HepG2 (cell line): ENCODE measurements around the gene NDE1. TPM values are rescaled to one million over a fixed set of nuclear protein-coding genes. Genes with fewer than 3 reads are reported as not detected.
"Not testable (repeated sequence)": the region's sequence is repeated elsewhere in the genome, so short reads cannot be mapped to it uniquely, and the experiment has no call there.

Experiments
- ATAC-seq: fragments of 200-7000 bp; cut with Tn5 transposase; 3 replicates; pipeline ENCODE4 v1.9.1; 2020; ENCODE audit warnings: mild to moderate bottlenecking, moderate library complexity
- BruUV-seq: library from RNA; stranded (reverse); fragments of 400-500 nt; replicated peaks from 2 replicates; lab custom pipeline; 2021; lab: Mats Ljungman, UMichigan
- CTCF ChIA-PET: fragments of 300-600 bp; formaldehyde crosslinking; extraction: SDS; loops from one replicate; lab custom pipeline; 2021; ENCODE audit warnings: low total read pairs, inconsistent platforms, low intra/inter-chr PET ratio; lab: Yijun Ruan, JAX
- POLR2A ChIA-PET: fragments of 350-600 bp; sonication (Branson Sonifier 250); formaldehyde crosslinking; loops from one replicate; lab custom pipeline; 2020; ENCODE audit warnings: antibody characterized with exemption, inconsistent platforms; lab: Yijun Ruan, JAX
- DNase-seq: peaks from one replicate; pipeline ENCODE4 v3.0.0-alpha.2; 2015; ENCODE audit warnings: low spot score
- FAIRE-seq: peaks from 3 replicates; lab custom pipeline; 2011; peaks lifted over from hg19 to GRCh38; lab: Jason Lieb, UNC
- H2AFZ ChIP-seq: one replicate; pipeline ENCODE4 v1.6.1; 2011; ENCODE audit warnings: low read length, inconsistent platforms
- H3K27ac ChIP-seq: fragments of 300-600 bp; 3 replicates; pipeline ENCODE4 v1.8.0; 2011; ENCODE audit warnings: mixed run types, mild to moderate bottlenecking, mixed read lengths, low read length, inconsistent platforms; ENCODE audit not compliant: insufficient read depth; ENCODE audit errors: extremely low read length
- H3K27me3 ChIP-seq, 2 experiments: fragments of 200-600 bp in 1 of 2; 2 replicates in 1 of 2; 3 replicates in 1 of 2; pipeline versions ENCODE4 v1.6.0 to v1.8.0; 2011; ENCODE audit warnings: low read length in 2 of 2, mild to moderate bottlenecking in 2 of 2, moderate library complexity in 2 of 2, inconsistent platforms in 1 of 2; ENCODE audit not compliant: insufficient read depth in 2 of 2, control insufficient read depth in 1 of 2
- H3K36me3 ChIP-seq, 2 experiments: fragments of 200-600 bp in 1 of 2; replicated peaks in 1 of 2; 2 replicates in 1 of 2; 3 replicates in 1 of 2; pipeline versions ENCODE4 v1.5.1 to v1.8.0; 2011; ENCODE audit warnings: low read length in 2 of 2, inconsistent platforms in 1 of 2; ENCODE audit not compliant: insufficient read depth in 2 of 2, control insufficient read depth in 1 of 2
- H3K4me1 ChIP-seq: 2 replicates; pipeline ENCODE4 v1.5.1; 2012; ENCODE audit warnings: low read length, inconsistent platforms; ENCODE audit not compliant: insufficient read depth
- H3K4me2 ChIP-seq: 2 replicates; pipeline ENCODE4 v1.6.0; 2011; ENCODE audit warnings: low read depth, low read length, inconsistent platforms
- H3K4me3 ChIP-seq, 3 experiments: fragments of 200-600 bp in 1 of 3; sonication (generic), shearing (Covaris generic) in 1 of 3; replicated peaks in 1 of 3; 2 replicates each; pipeline ENCODE4 v1.5.1; 2011 to 2016; ENCODE audit warnings: low read length in 3 of 3, inconsistent platforms in 2 of 3, low read depth in 2 of 3, mild to moderate bottlenecking in 2 of 3, control low read depth in 1 of 3, mixed read lengths in 1 of 3; ENCODE audit not compliant: insufficient read depth in 1 of 3
- H3K79me2 ChIP-seq: one replicate; pipeline ENCODE4 v1.6.1; 2011; ENCODE audit warnings: low read length, inconsistent platforms; ENCODE audit not compliant: insufficient read depth
- H3K9ac ChIP-seq: 2 replicates; pipeline ENCODE4 v1.6.0; 2011; ENCODE audit warnings: mild to moderate bottlenecking, low read depth, low read length, inconsistent platforms; ENCODE audit not compliant: insufficient read depth
- H3K9me3 ChIP-seq: 2 replicates; pipeline ENCODE4 v1.5.1; 2012; ENCODE audit warnings: mild to moderate bottlenecking, low read length
- H4K20me1 ChIP-seq: 2 replicates; pipeline ENCODE4 v1.6.0; 2011; ENCODE audit warnings: inconsistent platforms, mild to moderate bottlenecking, low read length, moderate library complexity; ENCODE audit not compliant: insufficient read depth
- EP300 ChIP-seq, 3 experiments: sonication (generic) in 1 of 3; formaldehyde crosslinking in 1 of 3; IDR thresholded peaks; 2 replicates each; pipeline versions ENCODE4 v1.5.1 to v1.6.1; 2011 to 2020; ENCODE audit warnings: low read depth in 2 of 3, low read length in 2 of 3, borderline replicate concordance in 1 of 3, improper control_type of control experiment in 1 of 3, mild to moderate bottlenecking in 1 of 3, missing genetic modification reagents in 1 of 3, moderate library complexity in 1 of 3
- GABPB1 ChIP-seq: IDR thresholded peaks from 2 replicates; pipeline ENCODE4 v1.6.1; 2016; ENCODE audit warnings: mild to moderate bottlenecking, missing genetic modification reagents, moderate library complexity, missing compliant biosample characterization
- GLI4 ChIP-seq: sonication (generic); formaldehyde crosslinking; IDR thresholded peaks from 2 replicates; pipeline ENCODE4 v1.5.1; 2020; ENCODE audit warnings: missing genetic modification reagents, mild to moderate bottlenecking, moderate library complexity, borderline replicate concordance
- IRF9 ChIP-seq: sonication (generic); formaldehyde crosslinking; IDR thresholded peaks from 2 replicates; pipeline ENCODE4 v1.8.0; 2022; ENCODE audit warnings: missing genetic modification reagents, mild to moderate bottlenecking, borderline replicate concordance
- KMT2B ChIP-seq: IDR thresholded peaks from 2 replicates; pipeline ENCODE4 v1.6.1; 2016; ENCODE audit warnings: missing genetic modification reagents, missing compliant biosample characterization
- MZF1 ChIP-seq: sonication (generic); formaldehyde crosslinking; IDR thresholded peaks from 2 replicates; pipeline ENCODE4 v1.8.1; 2023; ENCODE audit warnings: mild to moderate bottlenecking, missing genetic modification reagents, borderline replicate concordance
- SMAD1 ChIP-seq: sonication (generic); formaldehyde crosslinking; IDR thresholded peaks from 2 replicates; pipeline ENCODE4 v1.4.0; 2020; ENCODE audit warnings: missing genetic modification reagents, low read depth, mild to moderate bottlenecking, borderline replicate concordance
- SRY ChIP-seq: sonication (generic); formaldehyde crosslinking; IDR thresholded peaks from 2 replicates; pipeline ENCODE4 v1.8.0; 2022; ENCODE audit warnings: mild to moderate bottlenecking, missing genetic modification reagents
- TAF1 ChIP-seq: sonication (generic); formaldehyde crosslinking; IDR thresholded peaks from 2 replicates; pipeline ENCODE4 v1.4.0; 2020; ENCODE audit warnings: missing genetic modification reagents
- TGIF2 ChIP-seq: IDR thresholded peaks from 2 replicates; pipeline ENCODE4 v1.6.1; 2016; ENCODE audit warnings: control low read depth, missing compliant biosample characterization
- WIZ ChIP-seq: sonication (generic); formaldehyde crosslinking; IDR thresholded peaks from 2 replicates; pipeline ENCODE4 v1.5.1; 2020; ENCODE audit warnings: mild to moderate bottlenecking, missing genetic modification reagents
- ZBTB20 ChIP-seq: sonication (generic); formaldehyde crosslinking; IDR thresholded peaks from 2 replicates; pipeline ENCODE4 v1.8.1; 2023; ENCODE audit warnings: missing genetic modification reagents, low read depth, mild to moderate bottlenecking, borderline replicate concordance
- ZKSCAN5 ChIP-seq: sonication (generic); formaldehyde crosslinking; IDR thresholded peaks from 2 replicates; pipeline ENCODE4 v1.5.1; 2020; ENCODE audit warnings: mild to moderate bottlenecking, missing genetic modification reagents
- ZNF121 ChIP-seq: sonication (generic); formaldehyde crosslinking; IDR thresholded peaks from 2 replicates; pipeline ENCODE4 v1.5.0; 2020; ENCODE audit warnings: mild to moderate bottlenecking, missing genetic modification reagents
- ZNF136 ChIP-seq: sonication (generic); formaldehyde crosslinking; IDR thresholded peaks from 2 replicates; pipeline ENCODE4 v1.8.1; 2022; ENCODE audit warnings: low read depth, mild to moderate bottlenecking, moderate library complexity, missing genetic modification reagents
- ZNF350 ChIP-seq: sonication (generic); formaldehyde crosslinking; IDR thresholded peaks from 2 replicates; pipeline ENCODE4 v1.4.0; 2020; ENCODE audit warnings: mild to moderate bottlenecking, low read depth, missing genetic modification reagents, borderline replicate concordance
- ZNF441 ChIP-seq: sonication (generic); formaldehyde crosslinking; IDR thresholded peaks from 2 replicates; pipeline ENCODE4 v1.7.0; 2021; ENCODE audit warnings: missing genetic modification reagents, borderline replicate concordance
- ZNF501 ChIP-seq: sonication (generic); formaldehyde crosslinking; IDR thresholded peaks from 2 replicates; pipeline ENCODE4 v1.5.1; 2020; ENCODE audit warnings: mild to moderate bottlenecking, moderate library complexity, missing genetic modification reagents
- ZNF749 ChIP-seq: sonication (generic); formaldehyde crosslinking; IDR thresholded peaks from 2 replicates; pipeline ENCODE4 v1.8.0; 2022; ENCODE audit warnings: mild to moderate bottlenecking, missing genetic modification reagents, moderate library complexity, borderline replicate concordance
- WGBS: methylation state at CpG from one replicate; pipeline ENCODE4 v1.1.6; 2017; ENCODE audit warnings: low lambda C conversion rate; 5-methylcytosine and 5-hydroxymethylcytosine counted together
- in situ Hi-C: cut with HindIII; loops from 2 replicates; pipeline ENCODE4 v1.10.0; 2017; ENCODE audit warnings: low pct_unique_long_range_greater_than_20kb; ENCODE audit not compliant: extremely low pct_ligation_motif_present
- intact Hi-C: fragments of 100-400 bp; cut with micrococcal nuclease; formaldehyde crosslinking; loops from one replicate; pipeline ENCODE4 v1.10.0; 2022; ENCODE audit not compliant: unreplicated experiment
- polyA plus RNA-seq, 8 experiments: library from polyadenylated mRNA; depleted of rRNA in 3 of 8; stranded (reverse) in 7 of 8; unstranded in 1 of 8; fragments of >200 nt; fragmentation: Illumina TruSeq in 4 of 8; extraction: Trizol in 4 of 8; gene quantifications; 2 replicates each; pipeline versions ENCODE4 v1.2.1 to v1.2.3, GENCODE V29; 2011 to 2016; ENCODE audit warnings: low read depth in 4 of 8, missing spikeins in 1 of 8, mixed read lengths in 1 of 8; ENCODE audit not compliant: insufficient read depth in 1 of 8
- total RNA-seq, 5 experiments: library from RNA; depleted of rRNA; stranded (reverse); fragments of >200 nt; fragmentation: Illumina TruSeq; extraction: Trizol; gene quantifications; 2 replicates each; pipeline ENCODE4 v1.2.3, GENCODE V29; 2016; ENCODE audit warnings: low read depth in 1 of 5
- TF ChIP-seq, protein P1 (sequence below): sonication (generic); formaldehyde crosslinking; IDR thresholded peaks from 2 replicates; pipeline ENCODE4 v1.5.0; 2020; ENCODE audit warnings: missing genetic modification reagents, mild to moderate bottlenecking, borderline replicate concordance

Gene NDE1
- total and polyA plus RNA-seq, 2 of the 13 experiments (the other 11 are each of a cell fraction or from before 2014, with no cell fraction given) = 40.9 to 72.5 TPM

GRCh38 chr16:15607221-15607699 lies 42.8 kb upstream of the NDE1 start:
- FAIRE-seq; H3K9me3 ChIP-seq; H3K79me2 ChIP-seq; H3K27me3 ChIP-seq; DNase-seq; ATAC-seq; H4K20me1 ChIP-seq; BruUV-seq; intact Hi-C loops; H3K4me3 ChIP-seq; CTCF ChIA-PET; in situ Hi-C loops; H2AFZ ChIP-seq; TF ChIP-seq EP300 (IDR thresholded peaks at IDR 0.05; ENCODE audit: low read depth in 2 of 2, low read length in 2 of 2): not testable (repeated sequence)
- peak overlapping the region; percentile 58 for H3K27ac ChIP-seq
- peaks cover 60% of the 10 kb centered on the region for H3K4me1 ChIP-seq
- POLR2A ChIA-PET = interaction anchor here (0.7 to 6.0 kb wide), 12 partner anchors 8 to 389 kb away, joined by 3 to 89 read pairs (median 4); partner anchors contain the start of gene MARF1
- WGBS = 97% methylated on average over 12 of the region's 12 CpGs
- peak overlapping the region; percentile 13; the same call in 1 of the 2 replicates for H3K9ac ChIP-seq
- peak overlapping the region; percentile 48; the same call in 1 of the 2 replicates for H3K4me2 ChIP-seq
- H3K36me3 ChIP-seq = peaks cover 28 to 52% of the 10 kb centered on the region in 2 experiments
- 0 out of 2 replicates have a peak, but pooled peaks have one; percentile 34 for TF ChIP-seq ZNF136 (CRISPR knock-in tag)
- 0 out of 2 replicates have a peak, but pooled peaks have one; percentile 33 for TF ChIP-seq KMT2B
- 0 out of 2 replicates have a peak, but pooled peaks have one; percentile 38 for TF ChIP-seq GLI4 (CRISPR knock-in tag)
- 0 out of 2 replicates have a peak, but pooled peaks have one; percentile 59 for TF ChIP-seq MZF1 (CRISPR knock-in tag)
- TF ChIP-seq ZKSCAN5 (CRISPR knock-in tag) = 0 out of 2 replicates have a peak, but pooled peaks have one; percentile 54
- peak; percentile 65; the same call in 1 of the 2 replicates for TF ChIP-seq WIZ (CRISPR knock-in tag)
- 0 out of 2 replicates have a peak, but pooled peaks have one; percentile 2 for TF ChIP-seq GABPB1 (CRISPR knock-in tag)
- TF ChIP-seq ZNF441 (CRISPR knock-in tag) = peak; percentile 5; the same call in 1 of the 2 replicates
- TF ChIP-seq SRY (CRISPR knock-in tag) = 0 out of 2 replicates have a peak, but pooled peaks have one; percentile 81
- 0 out of 2 replicates have a peak, but pooled peaks have one; percentile 31 for TF ChIP-seq TGIF2 (CRISPR knock-in tag)
- TF ChIP-seq ZBTB20 (CRISPR knock-in tag) = peak; percentile 48; the same call in 1 of the 2 replicates
- TF ChIP-seq IRF9 = peak; percentile 59; the same call in 1 of the 2 replicates
- peak; percentile 67; the same call in 1 of the 2 replicates for TF ChIP-seq ZNF501 (CRISPR knock-in tag)
- peak; percentile 8; the same call in 1 of the 2 replicates for TF ChIP-seq EP300 (CRISPR knock-in tag; IDR thresholded peaks at IDR 0.05; ENCODE audit: borderline replicate concordance)
- TF ChIP-seq ZNF121 = peak; percentile 60
- TF ChIP-seq SMAD1 (CRISPR knock-in tag) = 0 out of 2 replicates have a peak, but pooled peaks have one; percentile 5
- 0 out of 2 replicates have a peak, but pooled peaks have one; percentile 54 for TF ChIP-seq ZNF749 (CRISPR knock-in tag)
- TF ChIP-seq TAF1 = 0 out of 2 replicates have a peak, but pooled peaks have one; percentile 17
- peak; percentile 33; the same call in 1 of the 2 replicates for TF ChIP-seq ZNF350 (CRISPR knock-in tag)
- TF ChIP-seq, protein P1, sequence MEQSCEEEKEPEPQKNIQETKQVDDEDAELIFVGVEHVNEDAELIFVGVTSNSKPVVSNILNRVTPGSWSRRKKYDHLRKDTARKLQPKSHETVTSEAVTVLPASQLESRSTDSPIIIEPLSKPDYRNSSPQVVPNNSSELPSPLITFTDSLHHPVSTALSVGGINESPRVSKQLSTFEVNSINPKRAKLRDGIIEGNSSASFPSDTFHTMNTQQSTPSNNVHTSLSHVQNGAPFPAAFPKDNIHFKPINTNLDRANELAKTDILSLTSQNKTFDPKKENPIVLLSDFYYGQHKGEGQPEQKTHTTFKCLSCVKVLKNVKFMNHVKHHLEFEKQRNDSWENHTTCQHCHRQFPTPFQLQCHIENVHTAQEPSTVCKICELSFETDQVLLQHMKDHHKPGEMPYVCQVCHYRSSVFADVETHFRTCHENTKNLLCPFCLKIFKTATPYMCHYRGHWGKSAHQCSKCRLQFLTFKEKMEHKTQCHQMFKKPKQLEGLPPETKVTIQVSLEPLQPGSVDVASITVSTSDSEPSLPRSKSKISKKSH (CRISPR knock-in tag) = peak; percentile 36; the same call in 1 of the 2 replicates
